ENCODE data around the gene KIAA0513. TPM values are rescaled to one million over a fixed set of nuclear protein-coding genes. Genes with fewer than 3 reads are reported as not detected.
A peak's percentile ranks its signal among the peaks of the same experiment; 100 is the strongest.

The KIAA0513 gene
- total and polyA plus RNA-seq, 9 donors, result 1.6 to 4.2 (median 2.6) TPM

GRCh38 chr16:85132456-85133289 lies 105.1 kb downstream of the KIAA0513 start:
- Histone ChIP-seq H3K36me3 (ENCODE audit: control insufficient read depth, insufficient read depth, low read length) (no peaks in the 10 kb centered on the region), H3K4me1 (ENCODE audit: control insufficient read depth, insufficient read depth, low read length) (peaks cover 56% of the 10 kb centered on the region), H3K27me3 (ENCODE audit: control insufficient read depth, insufficient read depth, low read length) (no peaks in the 10 kb centered on the region), H3K9me3 (replicated peaks; ENCODE audit: control insufficient read depth, low read depth, low read length) (no peaks in the 10 kb centered on the region), H3K4me3 (ENCODE audit: low read length) (no peak overlapping the region), H3K27ac (ENCODE audit: low read length) (no peak overlapping the region)
- WGBS (ENCODE audit: insufficient coverage), result 95% methylated on average over 10 of the region's 20 CpGs
- no peak for DNase-seq

- Histone ChIP-seq H3K27me3 (ENCODE audit: control insufficient read depth, insufficient read depth, low read length) (no peaks in the 10 kb centered on the region), H3K9me3 (replicated peaks; ENCODE audit: control insufficient read depth, low read depth, low read length) (no peaks in the 10 kb centered on the region), H3K4me1 (ENCODE audit: control insufficient read depth, insufficient read depth, low read length) (peaks cover 61% of the 10 kb centered on the region), H3K36me3 (ENCODE audit: control insufficient read depth, insufficient read depth, low read length) (no peaks in the 10 kb centered on the region), H3K27ac (ENCODE audit: low read length) (no peak overlapping the region), H3K4me3 (ENCODE audit: low read length) (no peak overlapping the region)
- DNase-seq, result no peak
- WGBS (ENCODE audit: insufficient coverage), result no CpG with 5 or more reads among the region's 1 CpG
These were observed 105.7 kb downstream of the KIAA0513 start for GRCh38 chr16:85133290-85133599.

GRCh38 chr16:85134076-85134788 lies 106.6 kb downstream of the KIAA0513 start:
- no peaks in the 10 kb centered on the region for H3K9me3 ChIP-seq (replicated peaks; ENCODE audit: control insufficient read depth, low read depth, low read length)
- H3K27ac ChIP-seq (ENCODE audit: low read length), result no peak overlapping the region
- no peaks in the 10 kb centered on the region for H3K27me3 ChIP-seq (ENCODE audit: control insufficient read depth, insufficient read depth, low read length)
- 83% methylated on average over 16 of the region's 19 CpGs for WGBS (ENCODE audit: insufficient coverage)
- DNase-seq, result no peak
- H3K36me3 ChIP-seq (ENCODE audit: control insufficient read depth, insufficient read depth, low read length), result no peaks in the 10 kb centered on the region
- peaks cover 64% of the 10 kb centered on the region for H3K4me1 ChIP-seq (ENCODE audit: control insufficient read depth, insufficient read depth, low read length)
- H3K4me3 ChIP-seq (ENCODE audit: low read length), result no peak overlapping the region

- 58% methylated on average over 8 of the region's 14 CpGs for WGBS (ENCODE audit: insufficient coverage)
- Histone ChIP-seq H3K27me3 (ENCODE audit: control insufficient read depth, insufficient read depth, low read length) (no peaks in the 10 kb centered on the region), H3K4me1 (ENCODE audit: control insufficient read depth, insufficient read depth, low read length) (peaks cover 64% of the 10 kb centered on the region), H3K36me3 (ENCODE audit: control insufficient read depth, insufficient read depth, low read length) (no peaks in the 10 kb centered on the region), H3K9me3 (replicated peaks; ENCODE audit: control insufficient read depth, low read depth, low read length) (no peaks in the 10 kb centered on the region), H3K4me3 (ENCODE audit: low read length) (no peak overlapping the region), H3K27ac (ENCODE audit: low read length) (peak overlapping the region; percentile 91)
- no peak for DNase-seq
These were observed 107.2 kb downstream of the KIAA0513 start for GRCh38 chr16:85134789-85135142.

- peak; percentile 92 for DNase-seq
- WGBS (ENCODE audit: insufficient coverage), result 31% methylated on average over 10 of the region's 12 CpGs
These were observed 108.7 kb downstream of the KIAA0513 start for GRCh38 chr16:85136213-85136701.

GRCh38 chr16:85136702-85137322 lies 109.2 kb downstream of the KIAA0513 start:
- 23% methylated on average over 14 of the region's 17 CpGs for WGBS (ENCODE audit: insufficient coverage)
- peak; percentile 89 for DNase-seq
- Histone ChIP-seq H3K4me3 (ENCODE audit: low read length) (peak overlapping the region; percentile 8), H3K9me3 (replicated peaks; ENCODE audit: control insufficient read depth, low read depth, low read length) (no peaks in the 10 kb centered on the region), H3K4me1 (ENCODE audit: control insufficient read depth, insufficient read depth, low read length) (peaks cover 56% of the 10 kb centered on the region), H3K36me3 (ENCODE audit: control insufficient read depth, insufficient read depth, low read length) (no peaks in the 10 kb centered on the region), H3K27me3 (ENCODE audit: control insufficient read depth, insufficient read depth, low read length) (no peaks in the 10 kb centered on the region), H3K27ac (ENCODE audit: low read length) (peak overlapping the region; percentile 91)

More at GRCh38 chr16:85136213-85136701, 108.7 kb downstream of the KIAA0513 start:
- Histone ChIP-seq H3K4me1 (ENCODE audit: control insufficient read depth, insufficient read depth, low read length) (peaks cover 51% of the 10 kb centered on the region), H3K9me3 (replicated peaks; ENCODE audit: control insufficient read depth, low read depth, low read length) (no peaks in the 10 kb centered on the region), H3K36me3 (ENCODE audit: control insufficient read depth, insufficient read depth, low read length) (no peaks in the 10 kb centered on the region), H3K27me3 (ENCODE audit: control insufficient read depth, insufficient read depth, low read length) (no peaks in the 10 kb centered on the region), H3K27ac (ENCODE audit: low read length) (peak overlapping the region; percentile 91), H3K4me3 (ENCODE audit: low read length) (no peak overlapping the region)

- DNase-seq, result peak; percentile 95
- H3K27me3 ChIP-seq (ENCODE audit: control insufficient read depth, insufficient read depth, low read length), result no peaks in the 10 kb centered on the region
- H3K9me3 ChIP-seq (replicated peaks; ENCODE audit: control insufficient read depth, low read depth, low read length), result no peaks in the 10 kb centered on the region
- H3K27ac ChIP-seq (ENCODE audit: low read length), result peak overlapping the region; percentile 91
- peaks cover 63% of the 10 kb centered on the region for H3K4me1 ChIP-seq (ENCODE audit: control insufficient read depth, insufficient read depth, low read length)
- H3K4me3 ChIP-seq (ENCODE audit: low read length), result peak overlapping the region; percentile 8
- WGBS (ENCODE audit: insufficient coverage), result 2% methylated on average over 20 of the region's 29 CpGs
- H3K36me3 ChIP-seq (ENCODE audit: control insufficient read depth, insufficient read depth, low read length), result no peaks in the 10 kb centered on the region
These were observed 109.9 kb downstream of the KIAA0513 start for GRCh38 chr16:85137323-85138072.

- WGBS (ENCODE audit: insufficient coverage), result 80% methylated on average over 7 of the region's 12 CpGs
- Histone ChIP-seq H3K9me3 (replicated peaks; ENCODE audit: control insufficient read depth, low read depth, low read length) (no peaks in the 10 kb centered on the region), H3K36me3 (ENCODE audit: control insufficient read depth, insufficient read depth, low read length) (no peaks in the 10 kb centered on the region), H3K27me3 (ENCODE audit: control insufficient read depth, insufficient read depth, low read length) (no peaks in the 10 kb centered on the region), H3K4me3 (ENCODE audit: low read length) (no peak overlapping the region), H3K27ac (ENCODE audit: low read length) (peak overlapping the region; percentile 91), H3K4me1 (ENCODE audit: control insufficient read depth, insufficient read depth, low read length) (peaks cover 71% of the 10 kb centered on the region)
- DNase-seq, result no peak
These were observed 110.7 kb downstream of the KIAA0513 start for GRCh38 chr16:85138073-85138824.

- Histone ChIP-seq H3K9me3 (replicated peaks; ENCODE audit: control insufficient read depth, low read depth, low read length) (no peaks in the 10 kb centered on the region), H3K4me1 (ENCODE audit: control insufficient read depth, insufficient read depth, low read length) (peaks cover 78% of the 10 kb centered on the region), H3K4me3 (ENCODE audit: low read length) (no peak overlapping the region), H3K27ac (ENCODE audit: low read length) (peak overlapping the region; percentile 7), H3K27me3 (ENCODE audit: control insufficient read depth, insufficient read depth, low read length) (no peaks in the 10 kb centered on the region), H3K36me3 (ENCODE audit: control insufficient read depth, insufficient read depth, low read length) (no peaks in the 10 kb centered on the region)
- DNase-seq, result no peak
- 90% methylated on average over 10 of the region's 16 CpGs for WGBS (ENCODE audit: insufficient coverage)
These were observed 111.4 kb downstream of the KIAA0513 start for GRCh38 chr16:85138825-85139627.

Data from muscle of leg (tissue), 11 donors.